ENCODE results near the gene OR4P4.

DNA sequence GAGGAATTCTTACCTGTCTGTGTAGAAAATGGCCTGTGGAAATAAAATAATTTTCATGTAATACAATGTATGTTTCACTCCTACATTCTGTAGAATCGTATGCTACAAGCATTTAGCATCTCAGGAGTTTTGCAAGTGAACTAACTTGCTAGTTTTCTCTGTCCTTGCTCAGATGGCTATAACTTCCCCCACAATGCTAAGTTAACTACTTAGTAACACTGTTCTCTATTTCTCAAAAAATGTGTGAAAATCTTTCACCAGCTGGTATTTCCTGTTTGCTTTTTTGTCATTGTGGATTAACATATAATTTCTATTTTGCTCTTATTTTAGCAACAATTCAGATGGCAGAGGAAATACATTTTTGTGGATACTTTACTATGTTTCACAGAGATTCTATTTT is 17.6 kb downstream of the OR4P4 start:
- TF ChIP-seq POLR2A (IDR thresholded peaks at IDR 0.05; ENCODE audit: low read length) (no peak), EP300 (IDR thresholded peaks at IDR 0.05) (no peak), RCOR1 (IDR thresholded peaks at IDR 0.05; ENCODE audit: low read depth, low read length) (no peak), RAD21 (conservative IDR thresholded peaks at IDR 0.05 in 1 of 2, IDR thresholded peaks at IDR 0.05 in 1 of 2) (no peak), KDM5A (IDR thresholded peaks at IDR 0.05) (no peak), ESRRA (IDR thresholded peaks at IDR 0.05; ENCODE audit: borderline replicate concordance, low read length) (no peak), NPAS2 (CRISPR knock-in tag; IDR thresholded peaks at IDR 0.05; ENCODE audit: borderline replicate concordance) (no peak), ZNF302 (CRISPR knock-in tag; IDR thresholded peaks at IDR 0.05) (no peak), CEBPB (IDR thresholded peaks at IDR 0.05) (no peak)
- TF ChIP-seq, protein P1, sequence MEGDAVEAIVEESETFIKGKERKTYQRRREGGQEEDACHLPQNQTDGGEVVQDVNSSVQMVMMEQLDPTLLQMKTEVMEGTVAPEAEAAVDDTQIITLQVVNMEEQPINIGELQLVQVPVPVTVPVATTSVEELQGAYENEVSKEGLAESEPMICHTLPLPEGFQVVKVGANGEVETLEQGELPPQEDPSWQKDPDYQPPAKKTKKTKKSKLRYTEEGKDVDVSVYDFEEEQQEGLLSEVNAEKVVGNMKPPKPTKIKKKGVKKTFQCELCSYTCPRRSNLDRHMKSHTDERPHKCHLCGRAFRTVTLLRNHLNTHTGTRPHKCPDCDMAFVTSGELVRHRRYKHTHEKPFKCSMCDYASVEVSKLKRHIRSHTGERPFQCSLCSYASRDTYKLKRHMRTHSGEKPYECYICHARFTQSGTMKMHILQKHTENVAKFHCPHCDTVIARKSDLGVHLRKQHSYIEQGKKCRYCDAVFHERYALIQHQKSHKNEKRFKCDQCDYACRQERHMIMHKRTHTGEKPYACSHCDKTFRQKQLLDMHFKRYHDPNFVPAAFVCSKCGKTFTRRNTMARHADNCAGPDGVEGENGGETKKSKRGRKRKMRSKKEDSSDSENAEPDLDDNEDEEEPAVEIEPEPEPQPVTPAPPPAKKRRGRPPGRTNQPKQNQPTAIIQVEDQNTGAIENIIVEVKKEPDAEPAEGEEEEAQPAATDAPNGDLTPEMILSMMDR (IDR thresholded peaks at IDR 0.05) = no peak
- TF ChIP-seq, protein P2, sequence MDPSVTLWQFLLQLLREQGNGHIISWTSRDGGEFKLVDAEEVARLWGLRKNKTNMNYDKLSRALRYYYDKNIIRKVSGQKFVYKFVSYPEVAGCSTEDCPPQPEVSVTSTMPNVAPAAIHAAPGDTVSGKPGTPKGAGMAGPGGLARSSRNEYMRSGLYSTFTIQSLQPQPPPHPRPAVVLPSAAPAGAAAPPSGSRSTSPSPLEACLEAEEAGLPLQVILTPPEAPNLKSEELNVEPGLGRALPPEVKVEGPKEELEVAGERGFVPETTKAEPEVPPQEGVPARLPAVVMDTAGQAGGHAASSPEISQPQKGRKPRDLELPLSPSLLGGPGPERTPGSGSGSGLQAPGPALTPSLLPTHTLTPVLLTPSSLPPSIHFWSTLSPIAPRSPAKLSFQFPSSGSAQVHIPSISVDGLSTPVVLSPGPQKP (IDR thresholded peaks at IDR 0.05; ENCODE audit: low read depth, low read length) = no peak
- TF ChIP-seq, protein P3, sequence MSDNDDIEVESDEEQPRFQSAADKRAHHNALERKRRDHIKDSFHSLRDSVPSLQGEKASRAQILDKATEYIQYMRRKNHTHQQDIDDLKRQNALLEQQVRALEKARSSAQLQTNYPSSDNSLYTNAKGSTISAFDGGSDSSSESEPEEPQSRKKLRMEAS (IDR thresholded peaks at IDR 0.05) = no peak
- TF ChIP-seq, protein P4, sequence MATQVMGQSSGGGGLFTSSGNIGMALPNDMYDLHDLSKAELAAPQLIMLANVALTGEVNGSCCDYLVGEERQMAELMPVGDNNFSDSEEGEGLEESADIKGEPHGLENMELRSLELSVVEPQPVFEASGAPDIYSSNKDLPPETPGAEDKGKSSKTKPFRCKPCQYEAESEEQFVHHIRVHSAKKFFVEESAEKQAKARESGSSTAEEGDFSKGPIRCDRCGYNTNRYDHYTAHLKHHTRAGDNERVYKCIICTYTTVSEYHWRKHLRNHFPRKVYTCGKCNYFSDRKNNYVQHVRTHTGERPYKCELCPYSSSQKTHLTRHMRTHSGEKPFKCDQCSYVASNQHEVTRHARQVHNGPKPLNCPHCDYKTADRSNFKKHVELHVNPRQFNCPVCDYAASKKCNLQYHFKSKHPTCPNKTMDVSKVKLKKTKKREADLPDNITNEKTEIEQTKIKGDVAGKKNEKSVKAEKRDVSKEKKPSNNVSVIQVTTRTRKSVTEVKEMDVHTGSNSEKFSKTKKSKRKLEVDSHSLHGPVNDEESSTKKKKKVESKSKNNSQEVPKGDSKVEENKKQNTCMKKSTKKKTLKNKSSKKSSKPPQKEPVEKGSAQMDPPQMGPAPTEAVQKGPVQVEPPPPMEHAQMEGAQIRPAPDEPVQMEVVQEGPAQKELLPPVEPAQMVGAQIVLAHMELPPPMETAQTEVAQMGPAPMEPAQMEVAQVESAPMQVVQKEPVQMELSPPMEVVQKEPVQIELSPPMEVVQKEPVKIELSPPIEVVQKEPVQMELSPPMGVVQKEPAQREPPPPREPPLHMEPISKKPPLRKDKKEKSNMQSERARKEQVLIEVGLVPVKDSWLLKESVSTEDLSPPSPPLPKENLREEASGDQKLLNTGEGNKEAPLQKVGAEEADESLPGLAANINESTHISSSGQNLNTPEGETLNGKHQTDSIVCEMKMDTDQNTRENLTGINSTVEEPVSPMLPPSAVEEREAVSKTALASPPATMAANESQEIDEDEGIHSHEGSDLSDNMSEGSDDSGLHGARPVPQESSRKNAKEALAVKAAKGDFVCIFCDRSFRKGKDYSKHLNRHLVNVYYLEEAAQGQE (IDR thresholded peaks at IDR 0.05) = no peak
- TF ChIP-seq, protein P5, sequence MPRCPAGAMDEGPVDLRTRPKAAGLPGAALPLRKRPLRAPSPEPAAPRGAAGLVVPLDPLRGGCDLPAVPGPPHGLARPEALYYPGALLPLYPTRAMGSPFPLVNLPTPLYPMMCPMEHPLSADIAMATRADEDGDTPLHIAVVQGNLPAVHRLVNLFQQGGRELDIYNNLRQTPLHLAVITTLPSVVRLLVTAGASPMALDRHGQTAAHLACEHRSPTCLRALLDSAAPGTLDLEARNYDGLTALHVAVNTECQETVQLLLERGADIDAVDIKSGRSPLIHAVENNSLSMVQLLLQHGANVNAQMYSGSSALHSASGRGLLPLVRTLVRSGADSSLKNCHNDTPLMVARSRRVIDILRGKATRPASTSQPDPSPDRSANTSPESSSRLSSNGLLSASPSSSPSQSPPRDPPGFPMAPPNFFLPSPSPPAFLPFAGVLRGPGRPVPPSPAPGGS (IDR thresholded peaks at IDR 0.05) = no peak
